MV-4-11 (cell line): ENCODE results near the gene CSMD2.
"Not testable (repeated sequence)": the region's sequence is repeated elsewhere in the genome, so short reads cannot be mapped to it uniquely, and the experiment has no call there.

Experiments
- DNase-seq: peaks from one replicate; lab custom pipeline; 2025; lab: John Stamatoyannopoulos, UW

The CSMD2 gene

DNA sequence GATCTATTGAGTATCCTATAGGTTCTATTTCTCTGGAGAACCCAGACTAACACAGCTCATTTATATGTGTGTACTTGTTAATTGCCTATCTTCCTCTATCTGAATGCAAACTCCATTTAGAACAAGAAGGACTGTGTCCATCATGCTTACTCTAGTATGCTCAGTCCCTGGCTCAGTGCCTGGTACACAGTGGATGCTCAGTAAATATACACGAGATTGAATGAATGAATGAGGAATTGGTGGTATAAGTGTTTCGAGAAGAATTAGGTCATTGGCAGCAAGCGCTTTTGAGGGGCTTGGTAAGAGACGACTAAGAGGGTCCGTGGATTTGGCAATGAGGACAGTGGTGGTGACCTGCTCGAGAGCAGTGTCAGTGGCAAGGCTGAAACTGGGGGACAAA is 112.5 kb downstream of the CSMD2 start:
- DNase-seq, result no peak

DNA sequence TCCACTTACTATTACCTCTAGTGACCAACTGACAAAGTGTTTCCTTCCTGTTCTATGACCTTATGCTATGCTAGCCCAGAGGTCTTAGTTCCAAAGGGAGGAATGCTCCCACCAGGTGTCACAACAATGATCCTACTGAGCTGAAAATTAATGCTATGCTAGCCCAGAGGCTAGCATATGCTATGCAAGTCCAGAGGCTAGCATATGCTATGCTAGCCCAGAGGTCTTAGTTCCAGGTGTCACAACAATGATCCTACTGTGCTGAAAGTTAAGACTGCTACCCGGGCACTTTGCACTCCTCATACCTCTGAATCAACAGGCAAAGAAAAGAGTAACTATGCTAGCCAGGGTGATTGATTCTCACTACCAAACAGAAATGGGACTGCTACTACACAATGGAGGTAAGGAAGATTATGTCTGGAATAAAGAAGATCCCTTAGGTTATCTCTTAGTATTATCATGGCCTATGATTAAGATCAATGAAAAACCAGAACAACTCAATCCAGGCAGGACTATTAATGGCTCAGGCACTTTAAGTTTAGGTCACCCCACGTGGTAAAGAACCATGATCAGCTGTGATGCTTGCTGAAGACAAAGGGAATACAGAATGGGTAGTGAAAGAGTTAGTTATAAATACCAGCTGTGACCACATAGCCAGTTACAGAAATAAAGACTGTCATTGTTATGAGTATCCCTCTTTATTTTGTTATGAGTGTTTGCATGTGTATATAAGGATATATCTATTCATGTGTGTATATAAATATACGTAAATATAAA is 114.1 kb downstream of the CSMD2 start:
- DNase-seq, result no peak

DNA sequence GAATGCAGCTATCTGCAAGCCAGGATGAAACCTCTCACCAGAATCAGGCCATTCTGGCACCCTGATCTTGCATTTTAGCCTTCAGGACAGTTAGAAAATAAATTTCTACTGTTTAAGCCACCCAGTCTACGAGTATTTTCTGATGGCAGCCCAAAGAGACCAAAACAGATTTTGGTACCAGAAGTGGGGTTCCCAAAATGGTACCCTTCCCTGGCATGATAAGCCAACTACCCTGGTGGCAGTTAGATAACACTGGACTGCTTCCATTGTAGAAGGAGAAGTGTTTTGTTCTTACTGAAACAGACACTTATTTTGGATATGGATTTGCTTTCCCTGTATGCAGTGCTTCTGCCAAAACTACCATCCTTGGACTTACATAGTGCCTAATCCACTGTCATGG is 115.0 kb downstream of the CSMD2 start:
- DNase-seq, result no peak

DNA sequence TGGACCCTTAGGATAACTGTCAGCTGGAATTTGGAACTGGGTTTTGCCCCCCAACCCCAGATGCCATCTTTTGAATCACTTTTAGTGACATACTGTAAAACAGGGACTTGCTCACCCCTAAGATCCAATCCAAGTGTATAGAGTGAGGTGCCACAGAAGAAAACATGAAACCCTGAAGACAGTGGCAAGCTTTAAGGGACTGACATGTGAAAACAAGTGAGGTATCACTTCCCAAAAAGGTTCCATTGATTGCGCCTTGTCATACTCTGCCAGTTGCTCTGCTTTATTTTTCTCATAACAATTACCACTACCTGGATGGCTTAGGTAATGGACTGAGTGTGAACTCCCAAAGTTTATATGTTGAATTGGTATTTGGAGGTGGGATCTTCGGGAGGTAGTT is 115.6 kb downstream of the CSMD2 start:
- no peak for DNase-seq

DNA sequence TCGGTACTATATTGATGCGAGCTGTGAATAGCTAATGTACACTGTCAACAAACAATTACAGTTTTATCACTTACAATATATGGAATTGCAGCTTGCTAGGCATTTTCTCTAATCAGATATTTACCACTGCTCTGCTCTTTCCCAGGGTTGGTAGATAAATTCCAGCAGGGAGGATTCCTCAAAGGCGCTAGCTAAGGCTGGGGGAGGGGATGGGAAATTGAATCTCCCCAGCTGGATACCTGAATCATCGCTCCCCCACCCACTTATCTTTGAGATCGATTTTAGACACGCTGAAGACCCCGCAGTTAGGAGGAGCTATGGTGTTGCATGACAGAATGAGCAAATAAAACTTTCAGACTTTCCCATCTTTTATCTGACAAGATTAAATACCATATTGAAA is 127.2 kb downstream of the CSMD2 start:
- DNase-seq, result no peak

DNA sequence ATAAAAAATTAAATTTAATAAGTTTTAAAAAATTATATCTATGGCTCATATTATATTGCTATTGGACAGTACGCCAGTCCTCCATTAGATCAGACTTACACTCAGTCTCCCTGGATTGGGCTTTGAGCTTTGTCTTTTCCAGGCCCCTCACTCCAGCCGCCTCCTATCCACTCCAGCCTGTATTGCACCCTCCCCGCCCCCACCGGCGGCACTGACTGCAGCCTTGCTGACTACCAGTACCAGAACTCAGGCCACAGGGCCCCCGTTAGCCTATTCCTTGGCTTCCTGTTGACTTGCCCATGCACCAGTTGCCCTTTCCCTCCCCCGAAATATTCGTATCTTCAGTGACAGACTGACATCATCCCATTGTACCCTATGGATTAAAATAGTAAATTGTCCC is 127.9 kb downstream of the CSMD2 start:
- no peak for DNase-seq

DNA sequence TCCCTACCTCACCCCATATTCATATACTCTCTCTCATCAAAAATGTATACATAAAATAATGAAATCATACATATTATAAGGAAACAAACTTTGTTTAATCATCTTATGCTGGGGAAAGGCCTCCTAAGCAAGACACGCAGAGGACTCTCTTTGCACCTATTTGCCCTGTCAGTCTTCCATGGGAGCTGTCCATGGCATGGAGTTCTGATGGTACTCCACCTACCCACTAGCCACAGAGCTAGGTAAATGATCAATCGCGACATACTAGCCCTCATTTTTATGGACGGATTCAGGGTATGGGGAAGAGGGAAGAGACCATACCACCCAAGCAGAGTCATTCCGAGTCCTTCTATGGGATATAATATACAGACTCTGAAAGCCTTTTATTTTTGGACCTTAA is 131.0 kb downstream of the CSMD2 start:
- no peak for DNase-seq

DNA sequence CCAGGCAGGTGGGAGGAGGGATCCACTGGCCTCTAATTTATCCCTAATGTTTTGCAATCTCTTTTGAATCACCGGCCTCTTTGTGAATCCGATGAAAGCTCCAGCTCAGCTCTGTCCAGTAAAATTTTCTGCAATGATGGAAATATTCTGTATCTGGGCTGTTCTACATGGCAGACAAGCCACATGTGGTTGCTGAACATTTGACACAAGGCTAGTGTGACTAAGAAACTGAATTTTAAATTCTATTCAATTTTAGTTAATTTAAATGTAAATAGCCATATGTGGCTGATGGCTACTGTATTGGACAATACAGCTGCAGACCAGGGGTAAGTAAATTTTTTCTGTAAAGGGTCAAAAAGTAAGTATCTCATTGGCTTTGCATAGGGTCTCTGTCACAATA is 135.1 kb downstream of the CSMD2 start:
- DNase-seq, result no peak

DNA sequence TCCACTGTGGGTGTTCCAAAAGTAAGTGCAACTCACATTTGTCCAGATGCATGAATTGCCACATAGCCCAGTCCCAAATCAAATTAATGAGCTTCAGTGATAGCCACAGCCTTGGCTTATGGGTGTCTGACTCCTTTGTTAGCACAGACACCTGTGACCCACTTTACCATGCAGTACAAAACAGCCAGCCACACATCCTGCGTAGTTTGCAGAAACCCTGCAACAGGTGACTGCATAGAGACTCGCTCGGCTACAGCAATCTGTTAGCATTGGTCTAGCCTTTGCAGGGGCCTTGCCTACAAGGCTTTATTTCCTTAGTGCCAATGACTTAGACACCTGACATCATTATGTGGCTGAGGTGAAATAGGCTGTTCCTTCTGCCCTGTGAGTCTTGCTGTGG is 135.5 kb downstream of the CSMD2 start:
- DNase-seq, result no peak

DNA sequence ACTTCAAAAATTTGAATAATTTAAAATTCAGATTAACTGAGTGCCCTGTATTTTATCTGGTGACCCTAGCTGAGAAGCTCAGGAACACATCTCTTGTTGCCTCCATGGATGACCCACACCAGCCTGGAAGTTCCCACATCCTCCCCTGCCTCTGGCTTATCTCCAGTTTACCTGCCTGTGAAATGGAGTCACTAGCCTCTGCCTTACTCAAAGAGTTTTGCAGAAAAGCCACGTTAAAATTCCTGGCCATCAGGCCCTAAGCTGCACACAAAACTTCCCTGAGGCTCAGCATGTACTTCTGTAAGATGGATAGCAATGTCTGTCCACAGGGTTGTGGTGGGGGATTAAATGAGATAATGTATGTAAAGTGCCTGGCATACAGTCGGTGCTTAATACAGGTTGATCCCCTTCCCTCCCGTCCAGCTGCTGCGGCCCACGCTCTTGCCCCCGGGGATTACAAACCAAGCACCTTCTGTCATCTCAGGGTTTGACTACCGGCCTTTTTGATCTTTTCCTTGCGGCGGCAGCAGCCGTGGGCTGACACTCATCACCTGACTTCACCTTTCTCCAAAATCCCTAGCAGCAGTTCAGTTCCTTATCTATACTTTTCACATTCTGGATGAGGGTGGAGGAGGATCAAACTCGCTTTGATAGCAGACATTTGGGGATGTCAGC is 136.5 kb downstream of the CSMD2 start:
- DNase-seq, result no peak

DNA sequence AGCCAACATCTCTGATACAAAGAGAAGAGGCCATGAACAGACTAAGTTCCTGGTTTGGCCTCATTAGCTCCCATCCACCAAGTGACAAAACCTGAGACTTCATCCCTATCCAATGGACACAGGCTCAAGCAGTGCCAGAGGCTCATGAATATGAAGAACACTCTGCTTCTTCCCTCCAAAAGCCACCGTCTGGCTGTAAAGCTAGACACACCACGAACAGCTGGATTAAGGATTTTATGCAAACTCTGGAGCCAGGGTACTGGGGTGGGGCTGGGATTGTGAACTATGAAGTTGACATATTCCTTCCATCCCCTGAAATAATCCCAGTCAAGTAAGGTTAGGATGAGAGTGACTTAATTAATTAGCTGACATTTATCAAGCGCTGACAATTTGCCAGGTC is 139.4 kb downstream of the CSMD2 start:
- no peak for DNase-seq

DNA sequence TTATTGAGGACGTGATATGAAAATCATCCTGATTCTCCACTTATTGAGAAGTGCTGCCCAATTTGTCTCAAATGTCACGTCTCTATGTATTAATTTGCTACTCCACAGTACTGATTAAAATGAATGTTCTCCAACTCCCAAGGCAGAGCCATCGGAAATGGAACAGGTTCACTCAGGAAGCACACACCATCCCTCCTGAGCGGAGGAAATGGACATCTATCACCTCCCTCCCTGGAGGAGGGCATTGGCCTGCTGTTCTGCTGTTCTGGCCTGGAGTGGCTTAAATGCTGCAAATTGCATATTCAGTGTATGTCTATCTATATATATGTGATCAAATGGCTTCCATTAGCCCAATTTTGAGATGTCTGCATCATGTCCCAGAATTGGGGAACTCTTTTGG is 140.5 kb downstream of the CSMD2 start:
- DNase-seq, result no peak

DNA sequence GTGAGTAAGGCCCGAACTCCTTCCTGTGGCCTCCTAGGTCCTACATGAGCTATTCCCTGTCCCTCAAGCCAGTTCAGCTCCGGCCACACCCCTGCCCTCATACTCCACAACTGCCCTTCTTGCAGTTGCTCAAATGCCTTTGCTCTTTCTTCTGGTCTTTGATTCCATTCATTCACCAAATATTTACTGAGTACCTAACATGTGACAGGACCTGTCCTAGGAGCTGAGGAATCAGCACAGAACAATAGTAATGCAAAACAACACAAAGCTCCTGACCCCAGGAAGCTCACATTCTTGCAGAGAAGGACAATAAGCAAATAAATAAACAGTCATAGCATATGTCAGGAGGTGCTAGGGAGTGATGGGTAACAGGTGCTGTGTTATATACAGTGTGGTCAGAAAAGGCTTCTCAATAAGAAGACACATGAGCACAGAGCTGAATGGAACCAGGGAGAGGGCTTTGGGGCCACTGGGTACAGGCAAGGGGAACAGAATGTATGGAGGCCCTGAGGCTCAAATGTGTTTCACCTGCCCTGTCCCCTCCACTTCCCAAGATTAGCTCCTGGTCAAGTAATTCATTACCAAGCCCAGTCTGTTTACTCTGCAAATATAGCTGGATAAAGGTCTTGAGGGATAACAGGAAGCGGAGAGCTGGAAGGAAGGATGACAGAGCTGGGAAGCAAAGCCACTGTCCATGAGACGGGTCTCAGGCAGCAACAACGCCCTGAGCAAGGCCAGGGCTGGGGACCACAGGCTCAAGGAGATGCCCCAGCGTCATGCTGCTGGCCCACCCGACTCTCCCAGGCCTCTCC is 145.1 kb downstream of the CSMD2 start:
- DNase-seq, result no peak

DNA sequence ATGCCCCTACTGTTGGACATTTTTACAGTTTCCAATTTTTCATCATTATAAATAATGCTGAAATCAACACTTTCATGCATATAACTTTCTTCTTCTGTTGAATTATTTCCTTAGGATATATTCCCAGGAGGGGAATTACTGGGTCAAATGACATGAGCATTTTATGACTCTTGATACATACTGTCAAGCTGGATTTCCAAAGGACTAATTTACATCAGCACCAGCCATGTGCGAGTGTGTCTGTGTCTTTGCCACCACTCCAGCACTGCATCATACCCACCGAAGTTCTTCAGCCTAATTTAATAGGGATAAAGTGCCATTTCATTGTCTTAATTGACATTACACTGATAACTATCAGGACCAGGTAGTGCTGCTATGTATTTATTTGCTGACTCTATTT is 146.7 kb downstream of the CSMD2 start:
- DNase-seq, result no peak

DNA sequence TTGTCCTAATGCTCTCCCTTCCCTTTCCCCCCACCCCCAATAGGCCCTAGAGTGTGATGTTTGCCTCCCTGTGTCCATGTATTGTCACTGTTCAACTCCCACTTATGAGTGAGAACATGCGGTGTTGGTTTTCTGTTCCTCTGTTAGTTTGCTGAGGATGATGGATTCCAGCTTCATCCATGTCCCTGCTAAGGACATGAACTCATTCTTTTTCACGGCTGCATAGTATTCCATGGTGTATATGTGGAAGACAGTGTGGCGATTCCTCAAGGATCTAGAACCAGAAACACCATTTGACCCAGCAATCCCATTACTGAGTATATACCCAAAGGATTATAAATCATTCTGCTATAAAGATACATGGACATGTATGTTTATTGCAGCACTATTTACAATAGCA is 148.7 kb downstream of the CSMD2 start:
- DNase-seq, result not testable (repeated sequence)

DNA sequence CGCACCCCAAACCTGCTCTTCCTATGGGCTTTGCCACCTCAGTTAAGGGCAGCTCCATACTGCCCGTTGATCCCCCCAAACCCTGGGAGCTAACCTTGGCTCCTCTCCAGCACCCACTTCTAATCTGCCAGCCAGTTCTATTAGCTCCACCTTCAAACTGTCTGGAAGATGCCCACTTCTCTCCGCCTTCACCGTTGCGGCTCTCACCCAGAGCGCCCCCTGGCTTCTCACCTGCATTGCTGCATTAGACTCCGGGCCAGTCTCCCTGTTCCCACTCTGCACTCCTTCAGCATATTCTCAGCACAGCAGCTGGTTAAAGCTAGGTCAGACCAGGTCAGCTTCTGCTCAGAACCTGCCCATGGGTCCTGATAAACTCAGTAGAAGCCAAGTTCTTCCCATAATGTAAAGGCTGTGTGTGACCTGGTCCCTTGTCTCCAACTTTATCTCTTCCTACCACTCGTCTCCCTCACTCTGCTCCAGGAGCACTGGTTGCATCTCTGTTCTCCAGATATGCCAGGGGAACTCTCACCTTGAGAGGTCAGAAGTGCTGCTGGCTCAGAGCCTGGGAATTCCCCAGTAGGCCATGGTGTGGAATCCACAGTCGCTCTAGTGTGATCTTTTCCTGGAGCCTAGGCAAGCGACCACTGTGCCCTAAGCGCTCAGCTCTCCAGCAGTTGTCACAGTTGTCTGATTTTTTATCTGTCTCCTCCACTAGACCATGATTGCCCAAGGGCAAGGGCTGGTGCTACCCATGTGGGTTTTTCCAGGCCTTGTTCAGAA is 150.9 kb downstream of the CSMD2 start:
- no peak for DNase-seq

DNA sequence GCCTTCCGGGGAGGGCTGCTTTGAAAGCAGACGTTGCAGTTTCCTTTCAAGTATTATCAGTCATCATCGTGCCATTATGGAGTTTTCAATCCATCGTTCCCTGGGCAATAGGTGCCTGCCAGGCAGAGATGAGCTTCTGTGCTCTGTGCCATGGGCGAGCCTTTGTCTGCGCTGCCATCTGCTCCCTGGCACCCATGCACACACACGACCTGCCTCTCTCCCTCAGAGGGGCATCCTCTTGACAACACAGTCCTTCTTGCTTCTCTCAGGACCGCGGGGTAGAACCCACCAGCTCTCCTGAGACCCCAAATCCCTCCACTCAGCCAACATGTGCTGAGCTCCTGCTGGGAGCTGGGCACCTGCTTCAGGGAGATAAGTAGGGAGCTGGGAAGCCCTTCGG is 151.9 kb downstream of the CSMD2 start:
- no peak for DNase-seq

DNA sequence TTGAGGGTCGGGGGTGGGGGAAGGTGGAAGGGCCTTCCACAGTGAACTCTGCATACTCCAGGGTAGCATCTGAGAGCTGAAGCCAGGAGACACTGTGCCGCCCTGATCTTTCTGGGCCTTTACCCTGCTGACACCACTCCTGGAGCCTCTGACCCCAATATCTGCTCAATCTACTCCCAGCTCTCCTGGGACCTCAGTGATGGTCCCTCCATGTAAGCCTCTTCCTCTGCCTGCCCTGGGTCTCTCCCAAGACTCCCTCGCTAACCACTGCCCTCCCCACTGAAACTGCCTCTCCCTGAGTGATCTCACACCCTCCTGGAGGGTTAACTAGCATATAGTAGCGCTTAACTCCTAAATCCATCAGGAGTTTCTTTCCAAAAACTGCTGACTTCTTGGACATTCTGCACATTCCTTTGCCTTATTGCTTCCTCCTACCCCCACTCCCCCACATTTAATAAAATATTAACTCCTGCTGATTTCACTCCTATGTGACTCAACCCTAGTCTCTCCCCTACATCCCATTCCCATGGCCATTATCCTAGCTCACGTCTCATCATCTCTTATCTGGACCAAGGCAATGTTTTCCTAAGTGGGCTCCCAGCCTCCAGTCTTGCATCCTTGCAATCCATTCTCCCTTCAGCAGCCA is 155.6 kb downstream of the CSMD2 start:
- no peak for DNase-seq

DNA sequence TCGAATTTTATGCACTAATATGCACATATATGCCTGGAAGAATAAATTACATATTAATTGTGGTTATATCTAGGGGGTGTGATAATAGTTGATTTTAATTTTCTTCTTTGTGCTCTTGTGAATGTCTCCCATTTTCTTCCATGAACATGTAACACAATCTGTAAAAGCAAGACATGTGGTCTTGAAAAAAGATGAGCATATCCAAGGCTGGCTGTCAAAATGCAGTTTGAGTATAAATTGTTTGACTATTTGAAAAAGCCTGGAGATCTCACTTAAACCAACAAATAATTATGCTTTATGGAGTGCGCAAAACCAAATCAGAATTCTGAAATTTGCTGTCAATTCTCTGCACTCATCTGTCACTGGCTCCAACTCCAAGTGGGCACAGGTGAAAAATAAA is 157.3 kb downstream of the CSMD2 start:
- DNase-seq, result no peak

DNA sequence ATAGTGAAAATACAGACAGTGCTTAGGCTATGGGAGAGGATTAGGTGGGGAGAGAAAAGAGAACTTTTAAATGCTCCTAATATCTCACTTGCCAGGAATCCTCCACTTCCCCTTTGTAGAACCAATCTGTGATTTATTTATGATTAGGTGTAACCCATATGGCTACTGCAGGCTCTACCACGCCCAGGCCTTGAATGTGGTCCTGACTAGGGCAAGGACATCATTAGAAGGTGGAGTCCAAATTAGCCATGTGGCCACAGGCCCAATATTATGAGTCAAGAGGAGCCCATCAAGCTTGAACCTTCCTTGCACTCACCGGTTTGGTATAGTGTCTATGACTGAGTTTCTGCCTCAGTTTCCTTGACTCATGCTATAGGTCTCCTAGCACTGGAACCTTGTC is 159.7 kb downstream of the CSMD2 start:
- DNase-seq, result no peak

DNA sequence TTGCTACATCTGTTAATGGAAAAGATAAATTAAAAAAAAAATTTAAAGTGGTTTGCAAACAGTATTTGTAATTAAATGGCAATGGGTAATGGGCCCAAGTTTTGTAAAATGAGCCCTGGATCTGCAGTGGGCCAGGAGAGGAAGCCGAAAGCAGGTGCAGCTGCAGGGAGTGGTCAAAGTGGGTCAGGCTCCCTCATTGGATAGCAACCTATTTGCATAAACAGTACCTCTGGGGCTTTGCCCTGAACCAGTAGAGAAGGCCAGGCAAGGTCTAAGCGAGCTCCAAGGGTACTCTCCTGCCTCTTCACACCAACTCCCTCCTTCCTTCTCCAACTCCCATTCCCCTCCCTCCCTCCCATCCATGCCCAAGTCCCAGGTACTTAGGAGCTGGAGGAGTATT is 162.2 kb downstream of the CSMD2 start:
- DNase-seq, result no peak
